ENCODE data around the gene GLTP. TPM values are rescaled to one million over a fixed set of nuclear protein-coding genes. Genes with fewer than 3 reads are reported as not detected.

GLTP gene
- total RNA-seq, 4 donors from 2014 or later, result 18.3 to 34.0 (median 22.4) TPM

DNA sequence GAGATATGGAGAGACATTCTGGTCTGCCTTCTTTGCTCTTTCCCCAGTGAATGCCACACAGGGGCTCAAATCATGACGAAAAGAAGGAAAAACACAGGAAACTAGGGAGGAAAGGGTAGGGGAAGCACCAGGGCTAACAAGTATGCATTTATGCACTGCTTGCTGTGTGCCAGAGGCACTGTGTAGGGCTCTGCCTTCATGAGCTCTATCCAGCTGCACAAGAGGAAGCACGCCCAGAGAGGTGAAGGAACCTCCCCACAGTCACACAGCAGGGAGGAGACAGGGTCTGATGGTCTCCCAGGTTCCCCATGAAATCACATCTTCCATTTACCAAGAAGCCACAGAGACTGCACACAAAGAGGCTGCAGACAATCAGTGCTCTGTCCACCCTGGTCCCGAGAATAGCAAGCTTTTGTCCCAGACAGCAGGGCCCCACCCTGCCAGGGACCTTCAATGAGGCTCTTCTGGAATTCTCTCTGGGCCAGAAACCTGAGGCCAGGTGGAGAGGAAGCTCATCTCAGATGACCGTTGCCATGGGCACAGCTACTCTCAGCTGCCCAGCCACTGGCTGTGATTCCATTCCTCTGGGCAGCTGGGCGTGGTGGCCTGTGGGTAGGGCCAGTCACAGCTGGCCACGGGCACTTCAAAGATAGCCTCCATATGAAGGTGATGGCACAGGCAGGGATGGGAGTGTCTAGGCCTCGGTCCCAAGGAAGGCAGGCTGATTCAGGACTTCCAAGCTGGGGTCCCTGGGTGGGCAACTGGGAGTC, 39.9 kb downstream of the GLTP start:
- Histone ChIP-seq H3K9me3 (no peaks in the 10 kb centered on the region), H3K4me3 (no peak overlapping the region), H3K36me3 (no peaks in the 10 kb centered on the region), H3K4me1 (no peaks in the 10 kb centered on the region), H3K27me3 (no peaks in the 10 kb centered on the region), H3K27ac (no peak overlapping the region)
- no peak for ATAC-seq
- TF ChIP-seq, protein P1, sequence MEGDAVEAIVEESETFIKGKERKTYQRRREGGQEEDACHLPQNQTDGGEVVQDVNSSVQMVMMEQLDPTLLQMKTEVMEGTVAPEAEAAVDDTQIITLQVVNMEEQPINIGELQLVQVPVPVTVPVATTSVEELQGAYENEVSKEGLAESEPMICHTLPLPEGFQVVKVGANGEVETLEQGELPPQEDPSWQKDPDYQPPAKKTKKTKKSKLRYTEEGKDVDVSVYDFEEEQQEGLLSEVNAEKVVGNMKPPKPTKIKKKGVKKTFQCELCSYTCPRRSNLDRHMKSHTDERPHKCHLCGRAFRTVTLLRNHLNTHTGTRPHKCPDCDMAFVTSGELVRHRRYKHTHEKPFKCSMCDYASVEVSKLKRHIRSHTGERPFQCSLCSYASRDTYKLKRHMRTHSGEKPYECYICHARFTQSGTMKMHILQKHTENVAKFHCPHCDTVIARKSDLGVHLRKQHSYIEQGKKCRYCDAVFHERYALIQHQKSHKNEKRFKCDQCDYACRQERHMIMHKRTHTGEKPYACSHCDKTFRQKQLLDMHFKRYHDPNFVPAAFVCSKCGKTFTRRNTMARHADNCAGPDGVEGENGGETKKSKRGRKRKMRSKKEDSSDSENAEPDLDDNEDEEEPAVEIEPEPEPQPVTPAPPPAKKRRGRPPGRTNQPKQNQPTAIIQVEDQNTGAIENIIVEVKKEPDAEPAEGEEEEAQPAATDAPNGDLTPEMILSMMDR (IDR thresholded peaks at IDR 0.05 in 4 of 5, conservative IDR thresholded peaks at IDR 0.05 in 1 of 5), result no peak
- TF ChIP-seq POLR2A (IDR thresholded peaks at IDR 0.05), result no peak
- no peak for DNase-seq
- intact Hi-C loops (cut with DNase I; ENCODE audit: low total_unique reads), result no loop called here
- in situ Hi-C loops (cut with MboI; ENCODE audit: low sequenced_read_pairs in 4 of 4), result no loop called here

DNA sequence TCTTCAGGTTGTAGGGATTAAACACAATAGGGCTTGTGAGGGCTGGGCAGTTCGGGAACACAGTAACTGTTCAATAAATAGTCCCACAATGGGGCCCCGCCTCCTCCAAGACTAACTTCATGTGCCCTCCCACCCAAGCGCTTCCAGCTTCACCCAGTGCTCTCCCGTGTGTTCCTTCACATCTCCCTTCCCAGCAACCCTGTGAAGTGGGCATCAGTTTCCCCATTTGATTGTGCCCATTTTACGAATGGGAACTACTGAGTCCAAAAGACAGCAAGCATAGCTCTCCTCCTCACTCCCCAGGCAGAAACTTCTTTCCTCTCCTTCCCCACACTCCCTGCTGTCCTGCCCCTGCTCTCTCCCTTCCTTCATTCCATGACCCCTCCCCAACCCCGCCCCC, 40.9 kb downstream of the GLTP start:
- no peaks in the 10 kb centered on the region for H3K27me3 ChIP-seq
- H3K9me3 ChIP-seq, result no peaks in the 10 kb centered on the region
- intact Hi-C loops (cut with DNase I; ENCODE audit: low total_unique reads), result no loop called here
- H3K4me1 ChIP-seq, result no peaks in the 10 kb centered on the region
- ATAC-seq, result no peak
- H3K36me3 ChIP-seq, result no peaks in the 10 kb centered on the region
- no peak overlapping the region for H3K27ac ChIP-seq
- in situ Hi-C loops (cut with MboI; ENCODE audit: low sequenced_read_pairs in 4 of 4), result no loop called here
- no peak overlapping the region for H3K4me3 ChIP-seq
- TF ChIP-seq, protein P1 (IDR thresholded peaks at IDR 0.05 in 4 of 5, conservative IDR thresholded peaks at IDR 0.05 in 1 of 5), result no peak
- no peak for TF ChIP-seq POLR2A (IDR thresholded peaks at IDR 0.05)
- DNase-seq, result no peak

DNA sequence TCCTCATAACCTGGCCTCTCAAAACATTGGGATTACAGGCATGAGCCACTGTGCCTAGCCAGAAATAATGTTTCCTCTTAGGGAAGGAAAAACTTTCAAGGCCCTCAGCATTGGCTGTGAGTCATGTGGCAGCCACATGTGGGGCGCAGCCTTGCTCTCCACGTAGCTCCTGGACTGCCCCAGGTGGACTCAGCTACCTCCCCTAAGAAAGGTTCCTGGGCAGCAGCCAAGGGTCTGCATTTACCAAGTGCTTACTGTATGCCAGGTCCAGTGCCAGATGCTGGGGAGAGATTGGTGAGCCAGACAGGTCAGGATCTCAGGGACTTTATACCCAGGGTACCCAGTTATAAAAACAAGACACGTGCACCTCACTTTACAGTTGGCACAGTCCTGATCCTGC, 43.4 kb downstream of the GLTP start:
- intact Hi-C loops (cut with DNase I; ENCODE audit: low total_unique reads) (no loop called here), in situ Hi-C loops (cut with MboI; ENCODE audit: low sequenced_read_pairs in 4 of 4) (no loop called here)
- H3K9me3 ChIP-seq, result no peaks in the 10 kb centered on the region
- ATAC-seq, result no peak
- no peak overlapping the region for H3K27ac ChIP-seq
- no peaks in the 10 kb centered on the region for H3K4me1 ChIP-seq
- no peaks in the 10 kb centered on the region for H3K36me3 ChIP-seq
- no peak for DNase-seq
- H3K4me3 ChIP-seq, result no peak overlapping the region
- TF ChIP-seq, protein P1 (IDR thresholded peaks at IDR 0.05 in 4 of 5, conservative IDR thresholded peaks at IDR 0.05 in 1 of 5), result no peak
- no peak for TF ChIP-seq POLR2A (IDR thresholded peaks at IDR 0.05)
- peaks cover 15 to 19% (median 17%) of the 10 kb centered on the region in 3 donors for H3K27me3 ChIP-seq

DNA sequence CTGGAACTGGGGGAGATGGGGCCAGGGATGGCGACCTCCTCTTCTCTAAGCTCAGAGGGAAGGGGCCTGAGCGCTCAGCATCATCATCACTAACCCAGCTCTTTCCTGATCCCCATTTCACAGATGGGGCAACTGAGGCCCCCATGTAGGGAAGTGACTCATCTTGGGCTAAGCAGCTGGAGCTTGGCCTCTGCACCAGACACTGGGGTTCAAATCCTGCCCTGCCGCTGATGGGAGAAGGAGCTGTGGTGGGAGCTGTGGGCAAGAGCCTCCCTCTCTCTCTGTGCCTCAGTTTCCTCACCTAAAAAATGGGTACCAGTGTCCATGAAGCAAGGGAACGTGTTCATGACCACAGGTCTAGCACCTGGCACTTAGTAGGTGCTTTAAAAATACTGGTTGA, 44.5 kb downstream of the GLTP start:
- Histone ChIP-seq H3K9me3 (no peaks in the 10 kb centered on the region), H3K27me3 (peaks cover 17 to 28% (median 21%) of the 10 kb centered on the region in 3 donors), H3K4me3 (no peak overlapping the region), H3K4me1 (no peaks in the 10 kb centered on the region), H3K36me3 (no peaks in the 10 kb centered on the region), H3K27ac (no peak overlapping the region)
- no peak for ATAC-seq
- in situ Hi-C loops (cut with MboI; ENCODE audit: low sequenced_read_pairs in 4 of 4), result no loop called here
- TF ChIP-seq, protein P1 (IDR thresholded peaks at IDR 0.05 in 4 of 5, conservative IDR thresholded peaks at IDR 0.05 in 1 of 5), result no peak
- no peak for TF ChIP-seq POLR2A (IDR thresholded peaks at IDR 0.05)
- no peak for DNase-seq
- intact Hi-C loops (cut with DNase I; ENCODE audit: low total_unique reads), result no loop called here
